Testis (tissue), 2 donors: ENCODE results near the gene DYRK1B.

Source experiments
- CTCF ChIP-seq, 3 experiments: fragments of 450-650 bp in 2 of 3; fragments of 200-600 bp in 1 of 3; sonication (generic) in 1 of 3; IDR thresholded peaks; one replicate each; pipeline ENCODE4 v1.5.1; 2016 to 2019; ENCODE audit warnings: antibody characterized with exemption in 3 of 3, mild to moderate bottlenecking in 2 of 3, moderate library complexity in 1 of 3
- POLR2A ChIP-seq: fragments of 450-650 bp; IDR thresholded peaks from one replicate; pipeline ENCODE4 v1.6.1; 2017; ENCODE audit warnings: antibody characterized with exemption, mild to moderate bottlenecking, moderate library complexity

- no peak for TF ChIP-seq POLR2A
- TF ChIP-seq CTCF (IDR thresholded peaks at IDR 0.05), result no peak
Observed at GRCh38 chr19:39826311-39826945, 7.5 kb downstream of the DYRK1B start.
